DOHH2 (cell line): ENCODE data around the gene MRPL10.

Experiments used
- CTCF ChIP-seq: fragments of 200-600 bp; sonication (generic); IDR thresholded peaks from one replicate; pipeline ENCODE4 v1.5.1; 2014; ENCODE audit warnings: antibody characterized with exemption, mild to moderate bottlenecking, low read depth, low read length; ENCODE audit not compliant: poor library complexity, severe bottlenecking
- EZH2phosphoT487 ChIP-seq: fragments of 200-600 bp; sonication (generic); IDR thresholded peaks from 2 replicates; pipeline ENCODE4 v1.6.1; 2017; ENCODE audit warnings: borderline replicate concordance, mild to moderate bottlenecking, antibody characterized with exemption, low read length, moderate library complexity, mixed read lengths

GRCh38 chr17:47815106-47815918 is 16.0 kb downstream of the MRPL10 start:
- TF ChIP-seq CTCF (no peak), EZH2phosphoT487 (no peak)
